ENCODE data around the gene MTA3.
A peak's percentile ranks its signal among the peaks of the same experiment; 100 is the strongest.
"Not testable (repeated sequence)": the region's sequence is repeated elsewhere in the genome, so short reads cannot be mapped to it uniquely, and the experiment has no call there.

The MTA3 gene

GRCh38 chr2:42725657-42726056, 157.2 kb downstream of the MTA3 start:
- no peak overlapping the region for H2BK120ac ChIP-seq (ENCODE audit: low read depth, low read length)
- no peaks in the 10 kb centered on the region for H3K36me3 ChIP-seq (ENCODE audit: control insufficient read depth, insufficient read depth, low read length)
- no peak overlapping the region for H3K23ac ChIP-seq (ENCODE audit: low read length)

GRCh38 chr2:42726680-42727079, 158.2 kb downstream of the MTA3 start:
- Histone ChIP-seq H3K36me3 (ENCODE audit: control insufficient read depth, insufficient read depth, low read length) (no peaks in the 10 kb centered on the region), H3K18ac (ENCODE audit: low read length) (no peak overlapping the region), H3K56ac (ENCODE audit: low read length) (no peak overlapping the region), H3K79me2 (ENCODE audit: control insufficient read depth, insufficient read depth, low read length) (no peaks in the 10 kb centered on the region), H3K27me3 (ENCODE audit: insufficient read depth, low read length, poor library complexity) (no peaks in the 10 kb centered on the region), H3K4ac (ENCODE audit: low read depth, low read length) (no peak overlapping the region), H3K4me3 (ENCODE audit: low read length) (no peak overlapping the region), H2BK120ac (ENCODE audit: low read depth, low read length) (no peak overlapping the region), H4K5ac (ENCODE audit: low read length) (no peak overlapping the region), H3K9ac (ENCODE audit: low read length) (no peak overlapping the region), H3K4me1 (ENCODE audit: control insufficient read depth, low read depth, low read length) (peaks cover 5% of the 10 kb centered on the region), H4K8ac (ENCODE audit: low read depth, low read length) (no peak overlapping the region), H2BK15ac (replicated peaks; ENCODE audit: low read depth) (no peak overlapping the region), H3K4me2 (ENCODE audit: low read length) (no peak overlapping the region), H3K79me1 (ENCODE audit: low read length) (no peaks in the 10 kb centered on the region), H2AK5ac (ENCODE audit: low read length) (no peak overlapping the region), H2BK5ac (ENCODE audit: low read length) (no peak overlapping the region), H3K27ac (ENCODE audit: low read depth, low read length) (no peak overlapping the region), H3K23ac (ENCODE audit: low read length) (no peak overlapping the region)
- WGBS (ENCODE audit: extremely low coverage, insufficient coverage, low lambda C conversion rate): no CpG with 5 or more reads among the region's 2 CpGs
- no peak for DNase-seq

More at GRCh38 chr2:42725657-42726056, 157.2 kb downstream of the MTA3 start:
- H3K4me1 ChIP-seq (ENCODE audit: control insufficient read depth, low read depth, low read length): peaks cover 5% of the 10 kb centered on the region
- no peak overlapping the region for H3K4me2 ChIP-seq (ENCODE audit: low read length)
- H2BK5ac ChIP-seq (ENCODE audit: low read length): no peak overlapping the region
- no peak overlapping the region for H3K9ac ChIP-seq (ENCODE audit: low read length)
- H3K18ac ChIP-seq (ENCODE audit: low read length): no peak overlapping the region
- no peak overlapping the region for H2BK15ac ChIP-seq (replicated peaks; ENCODE audit: low read depth)
- no peak overlapping the region for H4K5ac ChIP-seq (ENCODE audit: low read length)
- H4K8ac ChIP-seq (ENCODE audit: low read depth, low read length): no peak overlapping the region
- H3K4ac ChIP-seq (ENCODE audit: low read depth, low read length): no peak overlapping the region
- no peaks in the 10 kb centered on the region for H3K79me1 ChIP-seq (ENCODE audit: low read length)
- H3K79me2 ChIP-seq (ENCODE audit: control insufficient read depth, insufficient read depth, low read length): no peaks in the 10 kb centered on the region
- no peaks in the 10 kb centered on the region for H3K27me3 ChIP-seq (ENCODE audit: insufficient read depth, low read length, poor library complexity)
- H3K27ac ChIP-seq (ENCODE audit: low read depth, low read length): no peak overlapping the region
- no CpG with 5 or more reads among the region's 4 CpGs for WGBS (ENCODE audit: extremely low coverage, insufficient coverage, low lambda C conversion rate)
- H3K56ac ChIP-seq (ENCODE audit: low read length): no peak overlapping the region
- H2AK5ac ChIP-seq (ENCODE audit: low read length): no peak overlapping the region
- peak; percentile 19 for DNase-seq
- H3K4me3 ChIP-seq (ENCODE audit: low read length): no peak overlapping the region

GRCh38 chr2:42731316-42731715, 162.9 kb downstream of the MTA3 start:
- H3K79me2 ChIP-seq (ENCODE audit: control insufficient read depth, insufficient read depth, low read length); H3K27ac ChIP-seq (ENCODE audit: low read depth, low read length); H2BK15ac ChIP-seq (replicated peaks; ENCODE audit: low read depth); H3K36me3 ChIP-seq (ENCODE audit: control insufficient read depth, insufficient read depth, low read length); H3K4me3 ChIP-seq (ENCODE audit: low read length); H3K56ac ChIP-seq (ENCODE audit: low read length); H2BK5ac ChIP-seq (ENCODE audit: low read length); H3K18ac ChIP-seq (ENCODE audit: low read length); H3K4me2 ChIP-seq (ENCODE audit: low read length); H4K8ac ChIP-seq (ENCODE audit: low read depth, low read length); H3K9ac ChIP-seq (ENCODE audit: low read length); DNase-seq; H3K79me1 ChIP-seq (ENCODE audit: low read length); H4K5ac ChIP-seq (ENCODE audit: low read length); H2AK5ac ChIP-seq (ENCODE audit: low read length); H3K23ac ChIP-seq (ENCODE audit: low read length); H3K27me3 ChIP-seq (ENCODE audit: insufficient read depth, low read length, poor library complexity); H3K4ac ChIP-seq (ENCODE audit: low read depth, low read length); H2BK120ac ChIP-seq (ENCODE audit: low read depth, low read length); H3K4me1 ChIP-seq (ENCODE audit: control insufficient read depth, low read depth, low read length): not testable (repeated sequence)
- no CpG with 5 or more reads among the region's 4 CpGs for WGBS (ENCODE audit: extremely low coverage, insufficient coverage, low lambda C conversion rate)

DNA sequence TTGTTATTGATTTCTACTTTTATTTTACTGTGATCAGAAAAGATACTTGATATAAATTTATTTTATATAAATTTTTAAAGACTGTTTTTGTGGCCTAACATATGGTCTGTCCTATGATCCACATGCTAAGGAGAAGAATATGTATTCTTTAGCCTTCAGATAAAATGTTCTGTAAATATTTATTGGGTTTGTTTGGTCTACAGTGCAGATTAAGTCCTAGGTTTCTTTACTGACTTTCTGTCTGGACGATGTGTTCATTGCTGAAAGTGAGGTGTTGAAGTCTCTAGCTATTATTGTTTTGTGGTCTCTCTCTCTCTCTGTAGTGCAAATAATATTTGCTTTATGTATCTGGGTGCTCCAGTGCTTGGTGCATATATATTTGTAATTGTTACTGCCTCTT, 165.4 kb downstream of the MTA3 start:
- Histone ChIP-seq H4K5ac (ENCODE audit: low read length) (no peak overlapping the region), H2BK120ac (ENCODE audit: low read depth, low read length) (no peak overlapping the region), H2AK5ac (ENCODE audit: low read length) (no peak overlapping the region), H3K4me1 (ENCODE audit: control insufficient read depth, low read depth, low read length) (no peaks in the 10 kb centered on the region), H3K56ac (ENCODE audit: low read length) (no peak overlapping the region), H3K4me2 (ENCODE audit: low read length) (no peak overlapping the region), H3K18ac (ENCODE audit: low read length) (no peak overlapping the region), H3K36me3 (ENCODE audit: control insufficient read depth, insufficient read depth, low read length) (no peaks in the 10 kb centered on the region), H3K9ac (ENCODE audit: low read length) (no peak overlapping the region), H3K23ac (ENCODE audit: low read length) (no peak overlapping the region), H3K27ac (ENCODE audit: low read depth, low read length) (no peak overlapping the region), H3K4me3 (ENCODE audit: low read length) (no peak overlapping the region), H3K79me1 (ENCODE audit: low read length) (no peaks in the 10 kb centered on the region), H2BK5ac (ENCODE audit: low read length) (no peak overlapping the region), H3K27me3 (ENCODE audit: insufficient read depth, low read length, poor library complexity) (no peaks in the 10 kb centered on the region), H2BK15ac (replicated peaks; ENCODE audit: low read depth) (no peak overlapping the region), H4K8ac (ENCODE audit: low read depth, low read length) (no peak overlapping the region), H3K79me2 (ENCODE audit: control insufficient read depth, insufficient read depth, low read length) (no peaks in the 10 kb centered on the region), H3K4ac (ENCODE audit: low read depth, low read length) (no peak overlapping the region)
- WGBS (ENCODE audit: extremely low coverage, insufficient coverage, low lambda C conversion rate): no CpG with 5 or more reads among the region's 1 CpG
- DNase-seq: no peak

- no peaks in the 10 kb centered on the region for H3K27me3 ChIP-seq (ENCODE audit: insufficient read depth, low read length, poor library complexity)
- peak overlapping the region; percentile 25 for H3K56ac ChIP-seq (ENCODE audit: low read length)
- no peak overlapping the region for H3K9ac ChIP-seq (ENCODE audit: low read length)
- no peak overlapping the region for H2AK5ac ChIP-seq (ENCODE audit: low read length)
- H2BK15ac ChIP-seq (replicated peaks; ENCODE audit: low read depth): no peak overlapping the region
- no peak overlapping the region for H3K4me3 ChIP-seq (ENCODE audit: low read length)
- no peak overlapping the region for H3K18ac ChIP-seq (ENCODE audit: low read length)
- DNase-seq: no peak
- H3K27ac ChIP-seq (ENCODE audit: low read depth, low read length): no peak overlapping the region
- H2BK5ac ChIP-seq (ENCODE audit: low read length): no peak overlapping the region
- no peaks in the 10 kb centered on the region for H3K79me2 ChIP-seq (ENCODE audit: control insufficient read depth, insufficient read depth, low read length)
- H2BK120ac ChIP-seq (ENCODE audit: low read depth, low read length): no peak overlapping the region
- H3K4ac ChIP-seq (ENCODE audit: low read depth, low read length): no peak overlapping the region
- no peak overlapping the region for H3K4me2 ChIP-seq (ENCODE audit: low read length)
- no peak overlapping the region for H4K5ac ChIP-seq (ENCODE audit: low read length)
- no peaks in the 10 kb centered on the region for H3K4me1 ChIP-seq (ENCODE audit: control insufficient read depth, low read depth, low read length)
- H3K79me1 ChIP-seq (ENCODE audit: low read length): no peaks in the 10 kb centered on the region
- no peaks in the 10 kb centered on the region for H3K36me3 ChIP-seq (ENCODE audit: control insufficient read depth, insufficient read depth, low read length)
- H4K8ac ChIP-seq (ENCODE audit: low read depth, low read length): no peak overlapping the region
- no peak overlapping the region for H3K23ac ChIP-seq (ENCODE audit: low read length)
Measured at GRCh38 chr2:42736598-42737322, 168.3 kb downstream of the MTA3 start.

GRCh38 chr2:42741140-42741539, 172.7 kb downstream of the MTA3 start:
- H3K27me3 ChIP-seq (ENCODE audit: insufficient read depth, low read length, poor library complexity): no peaks in the 10 kb centered on the region
- H3K4ac ChIP-seq (ENCODE audit: low read depth, low read length): no peak overlapping the region
- H3K4me1 ChIP-seq (ENCODE audit: control insufficient read depth, low read depth, low read length): no peaks in the 10 kb centered on the region
- H2BK5ac ChIP-seq (ENCODE audit: low read length): no peak overlapping the region
- no peak overlapping the region for H3K4me2 ChIP-seq (ENCODE audit: low read length)
- no CpG with 5 or more reads among the region's 3 CpGs for WGBS (ENCODE audit: extremely low coverage, insufficient coverage, low lambda C conversion rate)
- H3K23ac ChIP-seq (ENCODE audit: low read length): no peak overlapping the region
- no peak overlapping the region for H3K27ac ChIP-seq (ENCODE audit: low read depth, low read length)
- H2BK15ac ChIP-seq (replicated peaks; ENCODE audit: low read depth): no peak overlapping the region
- no peak overlapping the region for H2BK120ac ChIP-seq (ENCODE audit: low read depth, low read length)
- H3K56ac ChIP-seq (ENCODE audit: low read length): no peak overlapping the region
- no peaks in the 10 kb centered on the region for H3K79me2 ChIP-seq (ENCODE audit: control insufficient read depth, insufficient read depth, low read length)
- H3K79me1 ChIP-seq (ENCODE audit: low read length): no peaks in the 10 kb centered on the region
- DNase-seq: no peak
- no peak overlapping the region for H3K18ac ChIP-seq (ENCODE audit: low read length)
- no peak overlapping the region for H2AK5ac ChIP-seq (ENCODE audit: low read length)
- H4K5ac ChIP-seq (ENCODE audit: low read length): no peak overlapping the region
- no peak overlapping the region for H3K9ac ChIP-seq (ENCODE audit: low read length)
- H4K8ac ChIP-seq (ENCODE audit: low read depth, low read length): no peak overlapping the region
- H3K36me3 ChIP-seq (ENCODE audit: control insufficient read depth, insufficient read depth, low read length): no peaks in the 10 kb centered on the region
- H3K4me3 ChIP-seq (ENCODE audit: low read length): no peak overlapping the region

Data from mesendoderm (in vitro differentiated cells).